Right renal pelvis (tissue), 4 donors: ENCODE data around the gene UBXN4. TPM values are rescaled to one million over a fixed set of nuclear protein-coding genes. Genes with fewer than 3 reads are reported as not detected.
"Not testable (repeated sequence)": the region's sequence is repeated elsewhere in the genome, so short reads cannot be mapped to it uniquely, and the experiment has no call there.

Source experiments
- DNase-seq, 4 donors: peaks; one replicate each; pipeline ENCODE4 v3.0.0-alpha.2; 2013; ENCODE audit warnings: low read depth in 4 of 4, low spot score in 3 of 4, missing footprints in 1 of 4
- polyA plus RNA-seq, 4 donors: library from polyadenylated mRNA; unstranded; fragments of 120-200 nt; gene quantifications; one replicate each; pipeline ENCODE4 v1.2.1, GENCODE V29; 2013; ENCODE audit not compliant: insufficient read length in 4 of 4

The UBXN4 gene
- polyA plus RNA-seq, 4 donors: 139 to 180 (median 166) TPM

DNA sequence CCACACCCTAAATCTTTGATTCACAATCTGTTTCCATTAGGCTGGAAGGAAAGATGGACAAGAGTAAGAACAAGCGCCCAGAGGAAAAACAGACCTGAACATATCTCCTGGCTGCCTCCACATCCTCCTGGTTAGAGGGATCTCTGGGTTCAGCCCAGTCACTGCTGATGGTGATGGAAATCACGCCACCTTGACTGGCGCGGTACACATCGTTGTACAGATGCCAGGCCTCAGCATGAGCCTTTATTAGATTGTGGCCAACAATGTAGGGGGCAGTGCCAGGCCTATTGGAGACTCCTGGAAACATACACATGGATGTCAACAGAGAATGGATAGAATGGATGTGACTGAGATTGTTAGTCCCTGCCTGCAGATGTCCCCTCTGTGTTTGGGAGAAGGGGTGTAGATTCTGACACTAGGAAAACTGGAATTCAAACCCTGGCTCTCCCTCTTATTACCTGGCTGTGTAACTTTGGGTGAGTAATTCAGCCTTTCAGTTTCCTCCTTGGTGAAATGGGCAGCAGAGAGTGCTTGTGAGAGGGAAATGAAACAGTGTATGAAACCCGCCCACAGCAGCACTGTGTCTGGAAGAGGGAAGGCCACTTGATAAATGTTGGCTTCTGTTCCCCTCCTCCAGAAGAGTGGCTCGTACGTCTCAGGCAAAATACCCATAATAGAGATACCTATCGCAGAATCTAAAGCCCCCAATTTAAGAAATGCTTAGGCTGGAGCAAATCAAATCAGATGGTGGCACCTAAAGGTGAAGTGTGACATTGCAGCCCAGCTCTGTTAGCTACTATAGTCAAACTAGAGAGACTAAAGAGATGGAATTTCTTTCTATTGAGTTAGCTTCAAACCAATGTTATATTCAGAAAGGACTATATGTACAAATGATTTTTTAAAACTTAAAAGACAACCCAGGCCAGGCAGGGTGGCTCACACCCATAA lies 59.1 kb downstream of the UBXN4 start:
- no peak for DNase-seq

DNA sequence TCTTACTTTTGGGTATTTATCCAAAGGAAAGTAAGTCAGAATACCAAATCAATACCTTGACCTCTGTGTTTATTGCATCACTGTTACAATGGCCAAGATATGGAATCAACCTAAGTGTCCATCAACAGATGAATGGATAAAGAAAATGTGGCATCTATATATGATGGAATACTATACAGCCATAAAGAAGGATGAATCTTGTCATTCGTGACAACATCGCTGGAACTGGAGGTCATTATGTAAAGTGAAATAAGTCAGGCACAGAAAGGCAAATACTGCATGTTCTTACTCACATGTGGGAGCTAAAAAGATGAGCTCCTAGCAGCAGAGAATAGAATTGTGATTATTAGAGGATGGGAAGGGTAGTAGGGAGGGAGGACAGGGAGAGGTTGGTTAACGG lies 60.7 kb downstream of the UBXN4 start:
- DNase-seq: no peak

DNA sequence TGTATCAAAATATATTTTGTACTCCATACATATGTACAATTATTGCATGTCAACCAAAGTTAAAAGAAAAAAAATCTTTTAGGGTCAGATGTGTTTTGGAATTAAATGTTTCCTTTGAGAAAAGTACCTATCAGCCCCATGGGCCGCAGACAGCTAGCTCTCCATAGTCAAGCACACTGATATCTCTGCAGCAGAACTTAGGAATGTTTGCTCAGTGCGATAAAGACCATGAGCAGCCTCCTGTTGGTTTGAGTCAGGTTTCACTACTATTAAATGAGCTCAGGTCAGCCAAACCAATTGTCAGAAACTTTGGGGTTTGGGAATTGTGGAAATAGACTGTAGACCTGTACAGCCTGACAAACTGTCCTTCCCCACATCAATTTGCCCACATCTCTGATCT lies 61.6 kb downstream of the UBXN4 start:
- no peak for DNase-seq

DNA sequence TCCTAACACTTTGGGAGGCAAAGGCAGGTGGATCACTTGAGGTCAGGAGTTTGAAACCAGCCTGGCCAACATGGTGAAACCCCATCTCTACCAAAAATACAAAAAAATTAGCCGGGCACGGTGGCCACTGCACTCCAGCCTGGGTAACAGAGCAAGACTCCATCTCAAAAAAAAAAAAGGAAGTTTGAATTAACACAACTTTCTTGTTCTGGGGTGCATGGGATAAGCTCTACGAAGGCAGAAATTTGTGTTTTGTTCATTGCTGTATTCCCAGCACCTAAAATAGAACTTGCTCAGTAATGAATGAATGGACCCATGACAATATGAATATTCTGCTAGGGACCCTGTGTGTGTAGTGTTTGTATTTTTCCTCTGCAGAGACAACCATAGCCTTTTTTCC lies 66.2 kb downstream of the UBXN4 start:
- DNase-seq: not testable (repeated sequence)

DNA sequence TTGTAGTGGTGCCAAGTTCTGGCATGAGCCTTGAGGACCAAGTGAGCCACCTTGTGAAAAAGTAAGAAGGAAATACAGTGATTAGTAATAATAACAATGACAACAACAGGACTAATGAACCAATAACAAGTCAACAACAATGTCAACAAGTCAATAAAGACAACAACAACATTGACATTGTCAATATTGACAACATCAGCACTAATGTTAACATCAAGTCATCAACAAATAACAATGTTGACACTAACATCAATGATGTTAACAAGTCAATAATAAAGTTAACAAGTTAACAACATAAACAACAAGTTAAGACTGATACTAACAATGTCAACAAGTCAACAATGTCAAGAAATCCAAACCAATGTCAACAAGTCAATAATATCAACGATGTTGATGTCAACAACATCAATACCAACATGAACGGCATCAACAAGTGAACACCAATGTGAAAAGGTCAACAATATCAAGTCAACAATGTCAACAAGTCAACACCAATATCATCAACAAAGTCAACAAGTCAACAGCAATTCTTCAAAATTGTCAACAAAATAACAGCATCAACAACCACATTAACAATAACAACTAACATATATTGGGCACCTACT lies 71.4 kb downstream of the UBXN4 start:
- no peak for DNase-seq

DNA sequence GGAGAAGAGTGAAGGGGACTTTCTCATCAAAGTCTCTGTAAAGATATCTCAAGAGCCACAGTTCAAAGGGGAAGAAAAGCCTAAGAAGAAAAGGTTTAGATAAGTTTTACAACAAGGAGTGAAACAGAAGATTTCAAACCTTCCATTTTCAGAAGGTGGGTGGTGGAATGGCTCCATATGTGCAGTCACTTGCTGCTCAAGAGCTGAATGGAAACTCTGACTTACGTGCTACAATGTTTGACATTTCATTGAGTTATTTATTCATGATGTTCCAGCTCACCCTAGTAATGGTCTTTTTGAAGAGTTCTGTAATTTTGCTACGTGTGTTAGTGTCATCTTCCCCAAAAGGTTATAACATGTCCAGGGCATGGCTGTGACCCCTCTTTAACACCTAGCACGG lies 73.6 kb downstream of the UBXN4 start:
- no peak for DNase-seq

DNA sequence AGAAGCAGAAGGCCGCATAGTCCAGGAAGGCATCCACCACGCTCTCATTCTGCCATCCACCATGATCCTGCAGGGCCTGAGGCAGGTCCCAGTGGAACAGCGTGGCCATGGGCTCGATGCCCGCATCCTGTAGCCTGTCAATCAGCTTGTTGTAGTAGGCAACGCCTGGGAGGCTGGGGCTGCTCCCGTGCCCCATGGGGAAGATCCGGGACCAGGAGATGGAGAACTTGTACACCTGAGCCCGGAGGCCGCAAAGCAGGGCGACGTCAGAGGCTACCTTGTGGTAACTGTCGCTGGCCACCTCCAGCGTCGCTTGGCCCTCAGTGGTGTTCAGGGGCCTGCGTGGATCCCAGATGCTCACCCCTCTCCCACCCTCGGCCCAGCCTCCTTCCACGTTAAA lies 75.8 kb downstream of the UBXN4 start:
- DNase-seq: no peak

DNA sequence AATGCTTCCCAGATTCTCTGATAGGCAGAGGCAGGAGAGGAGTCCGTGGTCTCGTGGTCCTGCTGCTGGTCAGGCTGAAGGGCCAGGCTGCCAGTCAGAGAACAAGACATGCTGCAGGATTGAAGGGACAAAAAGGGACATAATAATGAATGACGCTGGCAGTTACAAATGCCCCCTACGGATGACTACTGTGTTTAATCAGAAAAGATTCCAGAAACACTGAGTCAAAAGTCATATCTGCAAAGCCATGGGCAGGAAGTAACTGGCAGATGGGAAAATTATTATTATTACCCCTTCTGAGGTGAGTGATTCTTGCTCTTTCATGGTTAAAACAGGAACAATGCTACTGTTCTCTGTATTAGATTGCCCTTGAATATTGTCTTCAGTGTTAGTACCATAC lies 76.3 kb downstream of the UBXN4 start:
- DNase-seq: no peak

DNA sequence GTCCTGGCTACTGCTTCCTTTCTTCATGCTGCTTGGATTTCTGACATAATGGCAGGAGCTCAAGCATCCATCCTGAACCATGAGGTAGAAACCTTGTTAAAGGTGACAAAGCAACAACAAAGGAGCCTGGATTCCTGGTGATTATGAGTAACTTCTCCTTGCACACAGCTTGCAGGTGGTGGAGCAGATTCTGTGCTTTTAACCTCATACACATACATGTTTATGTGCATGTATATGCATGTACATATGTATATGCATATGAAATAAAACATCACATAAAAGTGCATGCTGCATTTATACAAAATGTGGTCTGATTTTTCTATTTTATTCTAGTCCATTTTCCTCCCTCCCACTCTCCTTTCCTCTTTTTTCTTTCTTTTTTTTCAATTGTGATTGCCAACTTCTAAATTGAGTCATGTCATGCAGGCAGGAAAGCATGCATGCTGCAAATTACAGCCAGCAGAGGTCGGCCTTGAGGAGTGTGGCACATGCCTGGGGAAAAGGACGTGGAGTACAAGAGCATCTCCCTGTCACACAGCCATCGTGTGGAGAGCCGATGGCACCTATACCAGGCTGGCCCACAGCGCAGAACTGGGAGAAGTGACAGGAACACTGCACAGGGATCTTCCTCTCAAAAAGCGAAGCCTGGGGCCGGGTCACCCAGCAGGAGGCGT lies 77.4 kb downstream of the UBXN4 start:
- no peak for DNase-seq

DNA sequence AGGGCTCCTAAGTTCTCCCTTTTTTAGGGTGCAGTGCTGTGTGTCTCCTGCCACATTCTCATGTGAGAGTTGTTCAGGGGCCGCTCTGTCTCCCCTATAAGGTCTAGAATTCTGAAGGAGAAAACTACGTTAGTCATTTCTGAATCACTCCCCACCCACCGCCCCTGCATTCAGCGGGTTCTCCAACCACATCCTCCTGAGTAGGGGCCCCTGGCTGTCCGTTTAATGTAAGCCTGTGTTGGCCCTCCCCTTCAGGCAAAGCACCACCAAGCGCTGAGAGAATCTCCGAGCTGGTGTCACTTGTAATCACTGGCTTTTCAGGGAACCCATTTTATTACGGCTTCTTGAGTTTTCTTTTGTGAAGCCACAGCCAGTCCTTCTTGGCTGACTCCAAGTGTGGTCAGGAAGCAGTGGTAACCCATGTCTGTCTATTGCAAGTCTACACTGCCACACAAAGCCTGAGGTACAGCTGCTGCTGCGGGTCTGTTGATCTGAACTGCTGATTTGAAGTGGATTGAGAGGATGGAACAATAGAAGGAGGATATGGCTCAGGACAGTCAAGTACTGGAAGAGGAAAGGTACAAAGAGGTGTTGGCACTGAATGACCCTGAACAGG lies 78.5 kb downstream of the UBXN4 start:
- no peak for DNase-seq

DNA sequence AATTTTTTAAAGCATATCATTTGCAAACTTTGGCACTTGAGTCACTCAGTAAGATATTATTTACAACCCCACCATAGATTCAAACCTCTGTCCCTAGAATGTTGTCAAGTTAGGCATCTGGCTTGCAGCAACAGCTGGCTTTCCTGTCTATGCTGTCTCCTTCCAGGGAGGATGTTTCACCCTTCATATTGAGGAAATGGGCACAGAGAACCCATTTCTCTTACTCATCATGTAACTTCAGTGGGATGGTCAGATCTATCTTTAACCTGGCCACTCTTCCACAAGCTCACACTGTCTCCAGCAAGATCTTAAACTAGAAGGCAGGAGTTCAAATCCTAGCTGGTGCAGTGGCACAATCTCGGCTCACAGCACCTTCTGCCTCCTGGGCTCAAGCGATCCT lies 79.5 kb downstream of the UBXN4 start:
- DNase-seq: no peak

DNA sequence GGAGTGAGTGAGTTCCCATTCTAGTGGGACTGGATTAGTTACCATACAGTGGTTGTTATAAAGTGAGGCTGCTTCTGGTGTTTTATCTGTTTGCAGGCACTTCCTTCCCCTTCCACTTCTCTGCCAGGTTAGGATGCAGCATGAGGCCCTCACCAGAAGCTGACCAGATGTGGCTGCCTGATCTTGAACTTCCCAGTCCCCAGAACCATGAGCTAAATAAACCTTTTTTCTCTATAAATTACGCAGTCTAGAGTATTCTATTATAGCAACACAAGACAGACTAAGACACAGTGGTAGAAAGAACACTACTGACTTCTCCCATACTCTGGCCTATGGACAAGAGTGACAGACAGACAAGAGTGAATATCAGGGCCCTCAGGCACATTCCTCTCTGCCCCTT lies 81.2 kb downstream of the UBXN4 start:
- DNase-seq: no peak

DNA sequence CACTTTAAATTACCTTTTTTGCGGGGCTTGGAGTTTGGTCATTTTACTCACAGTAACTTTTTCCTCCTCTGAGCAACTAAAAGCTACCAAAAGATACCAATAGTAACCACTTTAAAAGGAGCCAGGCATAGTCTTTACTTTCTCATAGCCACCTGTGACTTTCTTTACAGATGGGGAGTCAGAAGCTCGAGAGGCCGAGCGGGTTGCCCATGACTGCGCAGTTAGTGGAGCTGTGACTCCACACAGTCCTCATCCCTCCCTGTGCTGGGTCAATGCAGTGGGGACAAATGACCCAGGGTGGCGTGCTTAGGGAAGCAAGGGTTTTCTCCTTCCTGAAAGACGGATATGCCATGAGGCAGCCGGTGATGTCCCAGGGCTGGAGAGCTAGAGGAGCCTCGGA lies 83.5 kb downstream of the UBXN4 start:
- DNase-seq: no peak

DNA sequence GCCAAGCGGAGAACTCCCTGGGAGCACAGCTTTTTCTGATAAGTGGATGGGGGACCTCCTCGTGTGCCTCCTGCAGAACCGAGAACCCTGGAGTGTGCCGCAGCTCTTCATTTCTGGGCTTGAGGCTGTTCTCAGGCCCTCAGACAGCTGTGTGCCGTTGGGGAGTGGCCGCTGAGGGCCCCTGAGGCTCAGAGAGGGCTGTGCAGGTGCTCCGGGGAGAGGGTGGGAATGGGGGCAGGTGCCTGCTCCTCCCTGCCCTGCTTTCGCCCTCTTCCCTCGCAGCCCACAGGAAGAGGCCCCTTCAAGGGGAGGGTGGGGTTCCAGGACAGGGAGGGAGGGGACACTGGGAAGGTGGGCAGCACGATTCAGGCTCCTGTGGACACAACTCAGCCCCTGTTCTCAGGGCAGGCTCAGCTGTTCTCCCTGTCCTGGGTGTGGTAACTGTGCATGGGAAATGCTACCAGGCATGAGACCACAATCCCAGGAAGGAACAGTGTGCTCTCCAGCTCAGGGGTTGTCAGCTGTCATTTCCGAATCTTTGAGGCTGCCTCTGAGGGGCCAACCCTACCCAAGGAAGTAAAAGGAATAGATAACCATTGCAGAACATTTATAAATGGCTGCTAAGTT lies 84.0 kb downstream of the UBXN4 start:
- DNase-seq: no peak

DNA sequence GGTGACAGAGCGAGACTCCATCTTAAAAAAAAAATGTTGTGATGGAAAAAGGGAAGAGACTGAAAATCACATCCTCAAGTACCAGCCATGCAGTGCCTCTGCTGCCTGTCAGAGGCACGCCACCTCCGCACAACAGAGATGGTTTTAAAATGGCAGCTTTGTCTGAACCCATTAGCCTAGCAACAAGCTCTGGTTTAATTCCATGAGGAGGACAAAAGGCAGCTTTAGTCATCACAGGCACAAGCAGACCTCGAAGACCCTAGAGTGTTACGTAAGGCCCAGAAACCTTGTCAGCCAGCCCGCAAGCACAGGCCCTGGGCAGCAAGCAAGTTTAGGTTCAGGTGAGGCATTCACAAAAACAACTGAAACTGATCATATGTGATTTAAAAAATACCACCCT lies 84.9 kb downstream of the UBXN4 start:
- DNase-seq: no peak

DNA sequence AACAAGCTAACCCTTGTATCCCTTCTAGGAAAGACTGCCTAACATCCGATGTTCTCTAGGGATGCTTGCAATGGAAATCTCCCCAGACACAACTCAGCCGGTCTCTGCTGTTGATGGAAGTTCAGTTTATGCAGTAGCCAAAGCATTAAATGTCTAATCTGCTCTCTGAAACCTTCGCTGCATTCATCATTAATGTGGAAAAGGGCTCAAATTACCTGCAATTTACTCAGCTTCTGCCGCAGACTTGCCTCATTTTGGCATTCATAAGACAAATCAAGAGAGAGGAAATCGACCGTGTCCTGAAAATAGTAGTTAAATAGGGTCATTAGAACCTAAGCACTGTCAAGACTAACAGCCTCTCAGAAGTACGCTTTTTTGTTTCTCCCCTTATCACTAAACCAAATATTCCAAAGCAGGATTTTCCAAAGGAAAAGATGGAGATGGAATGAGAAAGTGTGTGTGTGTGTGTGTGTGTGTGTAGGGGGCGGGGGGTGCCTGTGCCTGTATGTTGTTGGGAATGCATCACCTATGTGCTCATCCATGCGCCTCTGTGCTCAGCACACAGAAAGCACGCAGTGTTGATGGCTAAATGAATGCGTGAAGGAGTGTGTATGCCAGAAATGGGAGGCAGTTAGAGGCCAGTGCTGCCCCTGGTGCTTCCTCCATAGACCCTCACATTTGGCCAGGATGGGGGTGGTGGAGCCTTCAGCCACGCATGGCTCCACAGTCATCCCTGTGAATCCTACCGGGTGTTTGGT lies 87.9 kb downstream of the UBXN4 start:
- no peak for DNase-seq

DNA sequence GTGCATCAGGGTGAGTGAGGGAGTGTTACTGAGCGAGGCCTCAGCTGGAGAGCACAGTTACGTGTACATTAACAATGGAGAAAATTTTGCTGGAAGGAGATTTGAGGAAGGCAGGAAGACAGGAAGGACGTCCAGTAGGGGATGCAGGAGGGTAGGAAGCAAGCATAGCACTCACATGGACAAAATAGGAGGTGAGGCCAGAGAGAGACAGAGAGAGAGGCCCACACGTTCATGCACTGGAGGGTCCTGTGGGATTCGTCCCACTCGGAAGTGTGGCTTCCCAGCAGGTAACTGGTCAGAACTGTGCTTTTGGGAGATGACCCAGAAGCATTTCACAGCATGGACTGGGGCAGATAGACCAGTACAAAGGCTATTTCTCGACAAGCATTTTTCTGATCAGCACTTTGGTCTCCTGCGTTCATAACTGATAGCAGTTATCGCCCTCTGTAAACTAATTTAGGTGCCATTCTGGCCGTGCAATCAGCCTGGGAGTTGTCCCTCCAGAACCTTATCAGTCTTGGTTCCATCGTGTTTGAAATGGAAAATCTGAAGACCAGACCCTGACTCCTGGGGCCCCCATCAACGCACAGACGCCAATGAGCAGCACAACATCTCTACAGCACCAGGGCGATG lies 89.6 kb downstream of the UBXN4 start:
- DNase-seq: no peak

DNA sequence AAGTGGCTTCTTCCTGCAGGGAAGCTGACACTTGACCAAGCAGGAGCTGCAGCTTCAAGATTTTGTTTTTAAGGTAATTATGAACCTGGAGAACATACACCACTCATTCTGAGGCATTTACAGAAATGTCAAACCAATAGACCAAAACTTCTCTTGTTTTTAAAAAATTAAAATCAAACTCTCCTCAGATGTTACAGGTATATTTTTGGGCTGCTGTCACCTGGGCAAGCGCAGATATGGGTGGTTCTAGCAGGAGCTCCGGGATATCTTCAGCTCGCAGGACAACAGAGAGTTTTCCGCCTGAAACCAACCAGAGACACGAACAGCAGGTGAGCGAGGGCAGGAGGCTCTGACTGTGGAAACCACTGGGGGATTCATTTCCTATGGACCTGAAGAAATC lies 91.2 kb downstream of the UBXN4 start:
- DNase-seq: no peak
